ES-I3 (cell line): ENCODE results near the gene DRD1.
"Not testable (repeated sequence)": the region's sequence is repeated elsewhere in the genome, so short reads cannot be mapped to it uniquely, and the experiment has no call there.

Experiments
- H3K36me3 ChIP-seq: 2 replicates; pipeline ENCODE4 v1.6.1; 2013; ENCODE audit warnings: mild to moderate bottlenecking, low read length, control low read depth, moderate library complexity; ENCODE audit not compliant: insufficient read depth
- H3K4me1 ChIP-seq: 2 replicates; pipeline ENCODE4 v1.6.1; 2013; ENCODE audit warnings: mild to moderate bottlenecking, control low read depth, low read length; ENCODE audit not compliant: insufficient read depth
- H3K9ac ChIP-seq: 2 replicates; pipeline ENCODE4 v1.6.1; 2013; ENCODE audit warnings: low read depth, mild to moderate bottlenecking, low read length, moderate library complexity
- H3K9me3 ChIP-seq: 2 replicates; pipeline ENCODE4 v1.6.1; 2013; ENCODE audit warnings: mild to moderate bottlenecking, low read length, moderate library complexity; ENCODE audit not compliant: control insufficient read depth, insufficient read depth

The DRD1 gene

DNA sequence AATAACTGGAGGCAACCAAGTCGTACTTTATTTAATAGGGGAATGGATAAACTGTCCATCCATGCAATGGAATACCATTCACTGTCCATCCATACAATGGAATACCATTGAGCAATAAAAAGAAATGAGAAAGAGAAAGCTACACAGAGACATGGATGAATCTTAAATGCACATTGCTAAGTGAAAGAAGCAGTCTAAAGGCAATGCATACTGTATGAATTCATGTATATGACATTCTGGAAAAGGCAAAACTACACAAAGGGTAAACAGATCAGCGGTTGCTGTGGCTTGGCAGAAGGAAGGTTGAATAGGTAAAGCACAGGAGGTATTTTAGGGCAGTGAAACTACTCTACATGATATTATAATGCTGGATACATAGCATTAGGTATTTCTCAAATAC lies 16.2 kb downstream of the DRD1 start:
- Histone ChIP-seq H3K4me1 (peaks cover 4% of the 10 kb centered on the region; the same call in 1 of the 2 replicates), H3K9me3 (no peaks in the 10 kb centered on the region), H3K36me3 (no peaks in the 10 kb centered on the region), H3K9ac (no peak overlapping the region)

GRCh38 chr5:175424594-175424993 lies 19.4 kb downstream of the DRD1 start:
- H3K9me3 ChIP-seq, H3K9ac ChIP-seq, H3K36me3 ChIP-seq, H3K4me1 ChIP-seq: not testable (repeated sequence)

GRCh38 chr5:175422058-175422457 lies 21.9 kb downstream of the DRD1 start:
- Histone ChIP-seq H3K9ac (no peak overlapping the region), H3K4me1 (peaks cover 9% of the 10 kb centered on the region; the same call in 1 of the 2 replicates), H3K9me3 (no peaks in the 10 kb centered on the region), H3K36me3 (no peaks in the 10 kb centered on the region)

- Histone ChIP-seq H3K36me3 (no peaks in the 10 kb centered on the region), H3K9ac (no peak overlapping the region), H3K4me1 (peaks cover 9% of the 10 kb centered on the region; the same call in 1 of the 2 replicates), H3K9me3 (no peaks in the 10 kb centered on the region)
These were observed 23.6 kb downstream of the DRD1 start for GRCh38 chr5:175420383-175420782.

- Histone ChIP-seq H3K36me3 (no peaks in the 10 kb centered on the region), H3K9me3 (no peaks in the 10 kb centered on the region), H3K9ac (no peak overlapping the region), H3K4me1 (0 out of 2 replicates have a peak, but pooled peaks cover 5% of the 10 kb centered on the region)
These were observed 25.7 kb downstream of the DRD1 start for GRCh38 chr5:175418251-175418650.

DNA sequence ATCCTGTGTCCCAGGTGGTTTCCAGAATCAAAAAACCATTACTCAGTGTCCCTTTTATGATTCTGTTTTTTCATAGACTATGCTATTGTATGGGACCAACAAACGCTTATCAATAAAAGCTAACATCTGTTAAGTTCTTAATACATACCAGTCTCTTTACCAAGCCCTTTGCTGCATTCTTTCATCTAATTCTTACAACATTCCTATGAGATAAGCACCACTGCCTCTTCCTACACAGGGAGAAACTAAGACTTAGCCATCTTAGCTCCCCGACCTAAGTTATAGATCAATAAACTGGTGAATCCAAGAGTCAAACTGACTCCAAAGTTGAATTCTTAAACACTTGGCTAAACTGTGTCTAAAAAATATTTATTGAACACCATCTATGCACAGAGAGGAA lies 26.6 kb downstream of the DRD1 start:
- no peaks in the 10 kb centered on the region for H3K9me3 ChIP-seq
- 0 out of 2 replicates have a peak, but pooled peaks cover 5% of the 10 kb centered on the region for H3K4me1 ChIP-seq
- H3K9ac ChIP-seq = no peak overlapping the region
- no peaks in the 10 kb centered on the region for H3K36me3 ChIP-seq

DNA sequence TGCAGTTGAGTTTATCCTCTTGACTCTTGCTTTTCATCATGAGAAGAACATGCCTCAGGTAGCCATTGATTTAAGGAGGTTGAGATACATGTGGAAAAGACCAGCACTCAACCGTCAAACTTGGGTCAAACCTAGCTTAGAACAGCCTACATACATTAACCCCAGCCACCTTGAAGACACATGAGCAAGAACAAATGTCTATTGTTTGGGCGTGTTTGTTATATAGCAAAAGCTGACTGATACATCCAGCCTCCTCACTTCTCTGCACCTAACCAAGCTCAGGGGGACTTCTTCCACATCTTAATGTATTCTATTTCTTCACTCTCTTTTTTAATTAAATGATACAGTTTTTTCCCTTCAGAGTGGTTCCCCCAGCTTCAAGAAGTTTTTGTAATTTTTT lies 28.7 kb downstream of the DRD1 start:
- H3K9me3 ChIP-seq = no peaks in the 10 kb centered on the region
- H3K9ac ChIP-seq = no peak overlapping the region
- no peaks in the 10 kb centered on the region for H3K36me3 ChIP-seq
- H3K4me1 ChIP-seq = 0 out of 2 replicates have a peak, but pooled peaks cover 5% of the 10 kb centered on the region

DNA sequence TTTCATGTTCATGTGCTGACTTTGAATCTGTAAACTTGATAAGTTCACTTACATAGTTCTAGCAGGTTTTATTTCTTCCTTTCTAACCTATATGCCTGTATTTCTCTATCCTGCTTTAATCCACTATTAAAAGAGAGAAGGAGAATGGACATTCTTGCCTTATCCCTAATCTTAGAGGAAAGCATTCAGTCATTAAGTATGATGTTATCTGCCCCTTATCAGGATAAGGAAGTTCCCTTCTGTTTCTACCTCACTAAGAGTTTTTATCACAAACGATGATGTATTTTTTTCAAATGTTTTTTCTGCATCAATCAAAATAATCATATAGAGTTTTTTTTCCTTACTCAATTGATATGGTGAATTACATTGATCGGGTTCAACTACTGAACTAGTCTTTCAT lies 33.1 kb downstream of the DRD1 start:
- H3K36me3 ChIP-seq = no peaks in the 10 kb centered on the region
- no peaks in the 10 kb centered on the region; the same call in 1 of the 2 replicates for H3K9me3 ChIP-seq
- no peaks in the 10 kb centered on the region for H3K4me1 ChIP-seq
- H3K9ac ChIP-seq = no peak overlapping the region

DNA sequence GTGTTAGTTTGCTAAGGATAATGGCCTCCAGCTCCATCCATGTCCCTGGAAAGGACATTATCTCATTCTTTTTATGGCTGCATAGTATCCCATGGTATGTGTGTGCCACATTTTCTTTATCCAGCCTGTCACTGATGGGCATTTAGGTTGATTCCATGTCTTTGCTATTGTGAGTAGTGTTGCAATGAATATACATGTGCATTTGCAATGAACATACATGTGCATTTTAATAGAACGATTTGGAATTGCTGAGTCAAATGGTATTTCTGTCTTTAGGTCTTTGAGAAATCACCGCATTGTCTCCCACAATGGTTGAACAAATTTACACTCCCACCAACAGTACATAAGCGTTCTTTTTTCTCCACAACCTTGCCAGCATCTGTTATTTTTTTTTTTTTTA lies 37.7 kb downstream of the DRD1 start:
- Histone ChIP-seq H3K9me3 (no peaks in the 10 kb centered on the region; the same call in 1 of the 2 replicates), H3K4me1 (no peaks in the 10 kb centered on the region), H3K9ac (no peak overlapping the region), H3K36me3 (no peaks in the 10 kb centered on the region)

GRCh38 chr5:175397590-175398297 lies 46.2 kb downstream of the DRD1 start:
- H3K36me3 ChIP-seq, H3K9me3 ChIP-seq, H3K4me1 ChIP-seq: not testable (repeated sequence)
- H3K9ac ChIP-seq = peak overlapping the region; percentile 51

- H3K36me3 ChIP-seq, H3K9me3 ChIP-seq, H3K9ac ChIP-seq, H3K4me1 ChIP-seq: not testable (repeated sequence)
These were observed 48.6 kb downstream of the DRD1 start for GRCh38 chr5:175395430-175395829.

- Histone ChIP-seq H3K36me3 (no peaks in the 10 kb centered on the region), H3K9ac (no peak overlapping the region), H3K4me1 (no peaks in the 10 kb centered on the region), H3K9me3 (no peaks in the 10 kb centered on the region; the same call in 1 of the 2 replicates)
These were observed 49.4 kb downstream of the DRD1 start for GRCh38 chr5:175394601-175395000.

DNA sequence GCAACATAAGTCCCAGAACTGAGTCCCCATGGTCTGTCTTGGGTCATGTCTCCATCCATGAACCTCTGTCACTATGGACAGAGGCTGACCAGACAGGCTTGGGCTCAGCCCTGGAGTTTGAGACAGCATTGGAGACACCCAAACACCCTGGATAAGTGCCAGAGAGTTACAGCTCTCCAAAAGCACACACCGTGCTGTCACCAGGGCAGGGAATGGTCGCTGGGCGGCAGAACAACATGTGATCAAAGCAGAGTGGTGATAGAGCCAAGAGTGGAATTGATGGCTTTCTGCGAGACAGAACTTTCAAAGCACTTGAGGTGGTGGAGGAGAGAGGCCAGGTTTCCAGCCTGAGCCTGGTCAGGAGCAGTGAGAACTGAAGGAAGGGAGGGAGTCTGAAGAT lies 50.1 kb downstream of the DRD1 start:
- H3K36me3 ChIP-seq = no peaks in the 10 kb centered on the region
- no peak overlapping the region for H3K9ac ChIP-seq
- H3K4me1 ChIP-seq = no peaks in the 10 kb centered on the region
- H3K9me3 ChIP-seq = no peaks in the 10 kb centered on the region; the same call in 1 of the 2 replicates

DNA sequence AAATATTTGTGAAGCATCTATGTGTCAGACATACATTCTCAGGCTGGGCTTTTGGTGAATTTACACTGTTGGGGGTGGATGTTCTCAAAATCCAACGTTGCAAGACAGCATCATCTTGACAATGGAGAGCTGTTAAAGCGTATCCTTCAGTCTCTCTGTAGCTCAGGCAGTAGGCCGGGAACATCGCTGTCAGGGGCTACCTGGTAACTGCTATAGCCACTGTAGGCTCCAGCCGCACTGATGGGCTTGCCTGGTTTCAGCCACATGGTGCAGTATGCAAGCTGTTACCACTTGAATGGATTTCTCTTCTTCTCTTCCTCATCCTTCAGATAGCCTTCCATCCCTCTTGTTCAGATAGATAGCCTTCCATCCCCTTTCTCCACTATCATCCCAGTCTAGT lies 51.7 kb downstream of the DRD1 start:
- H3K36me3 ChIP-seq = no peaks in the 10 kb centered on the region
- no peaks in the 10 kb centered on the region; the same call in 1 of the 2 replicates for H3K9me3 ChIP-seq
- no peak overlapping the region for H3K9ac ChIP-seq
- 0 out of 2 replicates have a peak, but pooled peaks cover 1% of the 10 kb centered on the region for H3K4me1 ChIP-seq

GRCh38 chr5:175390352-175391083 lies 53.5 kb downstream of the DRD1 start:
- no peaks in the 10 kb centered on the region for H3K9me3 ChIP-seq
- H3K9ac ChIP-seq = no peak overlapping the region
- H3K4me1 ChIP-seq = peaks cover 8% of the 10 kb centered on the region; the same call in 1 of the 2 replicates
- no peaks in the 10 kb centered on the region for H3K36me3 ChIP-seq
